CD4-positive, alpha-beta T cell treated with Interferon alpha-2 for 1 hour (primary cell): ENCODE data around the gene LARGE1.
A peak's percentile ranks its signal among the peaks of the same experiment; 100 is the strongest.

Experiments used
- DNase-seq, 2 donors: peaks; one replicate each; pipeline ENCODE4 v3.0.0-alpha.2; 2020 to 2022

Gene LARGE1

GRCh38 chr22:33920197-33920540 lies at the start of gene LARGE1:
Gene LARGE1 (minus strand): TSS chr22:33920476.
- no peak for DNase-seq

DNA sequence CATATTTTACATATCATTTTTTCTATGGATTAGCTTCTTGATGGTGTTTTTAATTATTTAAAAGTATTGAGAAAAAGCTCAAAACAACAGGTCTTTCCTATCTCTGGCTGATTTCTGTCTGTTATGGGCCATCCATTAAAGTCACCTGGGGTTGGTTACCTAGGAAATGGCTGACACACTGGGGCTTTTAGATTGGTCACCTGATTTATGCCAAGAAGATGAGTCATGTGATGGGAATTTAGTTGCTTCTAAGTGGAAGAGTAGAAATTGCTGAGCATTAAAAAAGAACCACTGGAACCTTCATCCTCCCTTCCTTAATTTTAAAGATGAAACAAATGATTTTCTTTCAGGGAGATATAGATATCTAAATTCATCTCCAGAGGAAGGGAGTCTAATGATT lies 48.8 kb upstream of the LARGE1 start:
- DNase-seq = no peak

- no peak for DNase-seq
Observed at GRCh38 chr22:33964121-33964520, 43.8 kb upstream of the LARGE1 start.

DNA sequence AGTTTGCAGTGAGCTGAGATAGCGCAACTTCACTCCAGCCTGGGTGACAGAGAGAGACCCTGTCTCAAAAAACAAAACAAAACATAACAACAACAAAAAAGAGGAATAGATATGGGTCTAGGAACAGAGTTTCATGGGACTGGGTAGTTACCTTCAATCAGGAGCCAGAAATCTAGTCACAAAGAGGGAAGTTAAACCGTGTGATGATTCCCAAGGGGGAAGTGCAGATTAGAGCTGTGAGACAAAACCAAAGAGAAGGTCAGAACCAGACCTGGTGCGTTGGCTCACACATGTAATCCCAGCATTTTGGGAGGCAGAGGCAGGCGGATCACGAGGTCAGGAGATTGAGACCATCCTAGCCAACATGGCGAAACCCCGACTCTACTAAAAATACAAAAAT lies 42.1 kb upstream of the LARGE1 start:
- no peak for DNase-seq

DNA sequence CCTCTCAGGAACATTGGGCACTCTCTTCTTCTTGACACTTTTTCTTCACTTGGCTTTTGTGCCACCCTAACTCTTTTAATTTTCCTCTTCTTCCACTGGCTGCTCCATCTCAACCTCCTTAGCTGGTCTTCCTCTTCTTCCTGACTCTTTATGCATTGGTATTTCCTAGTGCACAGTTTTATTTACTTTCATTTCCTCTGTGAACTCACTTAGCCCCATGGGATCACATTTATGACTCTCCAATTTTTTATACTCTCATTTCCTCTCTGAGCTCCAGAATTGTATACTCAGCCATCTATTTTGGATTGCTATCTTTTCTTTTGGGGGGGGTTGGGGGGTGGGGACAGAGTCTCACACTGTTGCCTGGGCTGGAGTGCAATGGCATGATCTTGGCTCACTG lies 38.5 kb upstream of the LARGE1 start:
- no peak for DNase-seq

- no peak for DNase-seq
Observed at GRCh38 chr22:33957086-33957485, 36.8 kb upstream of the LARGE1 start.

DNA sequence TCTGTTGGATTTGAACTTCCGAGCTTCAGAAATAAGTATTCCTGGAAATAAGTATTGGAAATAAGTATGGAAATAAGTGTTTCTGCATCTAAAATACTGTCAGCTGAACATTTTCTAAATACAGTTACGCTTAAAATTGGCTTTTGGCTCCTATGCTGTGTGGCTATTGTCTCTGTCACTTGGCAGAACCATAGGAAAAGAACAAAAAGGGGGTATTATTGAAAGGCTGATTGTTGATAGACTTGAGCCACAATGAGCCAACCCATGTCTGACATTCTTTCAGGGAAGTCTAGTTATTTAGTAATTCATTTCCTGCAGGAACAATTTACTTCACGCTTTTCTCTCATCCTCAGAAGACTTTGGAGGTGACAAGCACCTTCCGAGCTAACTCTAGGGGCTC lies 32.5 kb upstream of the LARGE1 start:
- DNase-seq = no peak

DNA sequence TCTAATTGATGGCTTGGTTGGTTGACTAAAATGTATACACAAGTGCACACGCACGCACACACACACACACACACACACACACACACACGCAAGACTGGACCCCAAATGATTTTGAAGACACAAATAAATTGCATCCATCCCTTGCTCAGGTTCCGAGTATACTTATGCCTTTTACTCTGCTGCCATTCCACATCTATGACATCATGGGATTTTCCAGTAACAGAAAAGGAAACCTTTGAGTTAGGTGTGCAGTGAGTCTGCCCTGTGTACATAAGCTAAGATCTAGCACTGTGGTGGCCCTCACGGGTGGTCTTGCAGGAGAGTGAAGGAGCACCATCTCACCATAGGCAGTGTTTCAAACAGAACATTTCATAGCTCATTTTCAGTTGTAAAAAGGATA lies 20.5 kb upstream of the LARGE1 start:
- DNase-seq = no peak

DNA sequence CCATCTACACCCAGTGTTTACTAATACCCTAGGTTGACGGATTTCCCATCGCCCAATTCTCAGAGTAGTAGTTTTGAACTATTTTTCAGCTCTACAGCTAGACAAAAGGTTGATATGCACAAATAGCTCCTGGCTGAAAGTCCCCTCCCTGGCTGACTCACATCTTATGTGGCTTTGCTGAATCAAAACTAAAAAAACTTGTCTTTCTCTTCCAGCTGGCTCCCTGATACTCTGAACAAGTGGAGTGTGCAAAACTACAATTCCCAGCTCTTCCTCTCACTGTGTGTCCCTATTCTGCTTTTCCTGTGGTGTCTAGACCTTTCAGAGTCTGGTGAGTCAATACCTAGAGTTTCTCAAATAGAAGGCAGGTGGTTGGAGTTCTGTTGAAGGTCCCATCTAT lies 12.7 kb upstream of the LARGE1 start:
- DNase-seq = no peak

DNA sequence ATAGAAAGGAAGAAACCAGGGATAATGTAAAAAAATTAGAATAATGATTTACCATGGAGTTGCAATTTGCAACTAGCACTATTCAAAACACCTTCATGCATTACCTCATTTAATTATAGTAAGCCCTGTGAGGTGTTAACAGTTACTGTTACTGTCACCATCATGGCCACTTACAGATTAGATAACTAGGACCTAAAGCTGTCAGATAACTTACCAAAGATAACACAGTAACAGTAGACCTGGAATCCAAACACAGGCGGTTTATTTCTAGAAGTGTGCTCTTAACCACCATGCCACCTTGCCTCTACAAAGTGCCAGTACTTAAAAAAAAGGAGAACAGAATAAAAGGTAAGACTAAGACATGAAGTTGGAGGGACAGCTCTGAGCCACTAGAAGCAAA lies 11.1 kb upstream of the LARGE1 start:
- no peak for DNase-seq

- no peak for DNase-seq
Observed at GRCh38 chr22:33927752-33928151, 7.5 kb upstream of the LARGE1 start.

- no peak for DNase-seq
Observed at GRCh38 chr22:33925194-33925593, 4.9 kb upstream of the LARGE1 start.

GRCh38 chr22:33923660-33924246 lies 3.5 kb upstream of the LARGE1 start:
- peak; percentile 33 to 53 for DNase-seq

- no peak for DNase-seq
Observed at GRCh38 chr22:33923033-33923432, 2.8 kb upstream of the LARGE1 start.

DNA sequence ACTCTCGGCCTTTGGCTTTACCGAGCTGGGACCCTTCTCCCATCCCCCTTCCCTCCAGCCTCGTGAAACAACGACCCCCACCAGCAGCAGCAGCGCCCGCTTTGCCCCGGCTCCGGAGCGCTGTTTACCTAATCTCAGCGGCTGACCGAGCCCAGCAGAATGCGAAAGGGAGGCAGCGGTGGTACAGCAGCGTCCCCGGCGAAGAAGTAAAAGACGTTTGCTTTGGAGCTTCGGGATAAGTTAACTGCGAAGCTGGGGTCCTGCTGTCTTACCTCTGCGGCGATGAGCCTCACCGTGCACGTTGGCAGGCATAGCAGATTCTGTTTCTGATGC lies 2.0 kb upstream of the LARGE1 start:
- no peak for DNase-seq

GRCh38 chr22:33921525-33922348 lies 1.5 kb upstream of the LARGE1 start:
- DNase-seq = peak in 1 of 2 donors; percentile 33

GRCh38 chr22:33920927-33921524 lies 750 bp upstream of the LARGE1 start:
- DNase-seq = peak; percentile 90 to 91

GRCh38 chr22:33919391-33920196 lies 682 bp downstream of the LARGE1 start:
- DNase-seq = peak in 1 of 2 donors; percentile 4

DNA sequence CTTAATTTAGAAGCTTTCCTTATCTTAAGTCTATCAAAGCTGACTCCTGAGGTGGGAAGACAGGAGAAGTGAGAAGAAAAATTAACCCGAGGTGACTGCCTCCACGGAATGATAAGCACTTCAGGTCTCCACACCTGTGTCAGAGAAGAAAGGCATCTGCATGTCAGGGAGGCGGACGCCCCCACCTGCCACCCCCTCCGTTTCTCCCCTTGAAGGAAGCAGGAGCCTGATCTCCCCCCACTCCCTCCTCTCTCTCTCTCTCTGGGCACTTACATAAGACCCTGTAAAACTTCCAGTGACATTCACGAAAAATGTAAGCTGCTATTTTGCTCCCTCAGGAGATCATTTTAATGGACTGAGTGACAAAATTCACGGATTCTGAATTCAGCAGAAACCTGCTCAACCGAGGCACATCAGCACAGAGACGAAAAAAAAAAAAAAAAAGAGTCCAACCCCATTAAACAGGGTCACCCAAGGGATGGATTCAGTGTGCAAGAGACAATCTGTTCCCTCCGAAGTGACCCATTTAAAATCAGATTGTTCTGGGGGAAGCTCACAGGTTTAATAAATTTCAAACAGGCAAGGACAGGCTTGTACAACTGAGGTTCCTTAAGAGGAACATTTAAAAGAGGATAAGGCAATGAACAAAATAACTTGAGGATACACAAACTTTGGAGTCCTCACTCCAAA lies 1.5 kb downstream of the LARGE1 start:
- DNase-seq = no peak

- no peak for DNase-seq
Observed at GRCh38 chr22:33917744-33918406, 2.4 kb downstream of the LARGE1 start.

DNA sequence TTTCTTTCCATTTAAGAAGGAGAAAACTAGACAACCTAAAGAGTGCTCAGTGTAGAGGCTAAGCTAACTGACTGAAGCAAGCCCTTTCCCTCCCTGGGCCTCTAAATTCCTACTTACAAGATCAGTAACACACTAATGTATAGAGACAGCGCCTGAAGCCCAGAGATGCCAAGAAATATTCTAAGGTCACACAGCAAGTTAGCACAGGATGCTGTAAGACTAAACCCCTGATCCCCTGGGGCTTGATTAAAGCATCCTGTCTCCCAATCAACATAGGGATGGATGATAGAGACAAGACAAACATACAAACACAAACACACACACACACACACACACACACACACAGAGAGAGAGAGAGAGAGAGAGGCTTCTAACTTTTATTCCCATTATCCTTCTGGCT lies 5.6 kb downstream of the LARGE1 start:
- DNase-seq = no peak

DNA sequence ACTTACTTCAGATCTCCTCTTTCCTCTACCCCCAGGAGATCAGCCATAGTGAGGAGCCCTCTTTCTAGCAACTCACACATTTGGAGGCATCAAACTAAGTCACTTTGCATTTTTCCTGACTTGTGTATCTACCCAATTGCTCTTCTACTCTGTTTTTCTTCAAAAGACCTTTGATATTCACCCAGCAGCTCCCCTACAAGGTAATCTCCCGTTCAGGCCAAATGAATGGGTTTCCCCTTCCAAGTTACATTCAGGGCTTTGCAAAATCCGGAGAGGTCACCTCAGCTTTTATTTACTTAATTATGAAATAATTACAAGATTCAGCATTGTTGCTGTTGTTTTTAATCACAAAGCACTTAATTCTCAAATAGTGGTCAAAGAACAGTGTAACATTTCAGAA lies 6.1 kb downstream of the LARGE1 start:
- no peak for DNase-seq

DNA sequence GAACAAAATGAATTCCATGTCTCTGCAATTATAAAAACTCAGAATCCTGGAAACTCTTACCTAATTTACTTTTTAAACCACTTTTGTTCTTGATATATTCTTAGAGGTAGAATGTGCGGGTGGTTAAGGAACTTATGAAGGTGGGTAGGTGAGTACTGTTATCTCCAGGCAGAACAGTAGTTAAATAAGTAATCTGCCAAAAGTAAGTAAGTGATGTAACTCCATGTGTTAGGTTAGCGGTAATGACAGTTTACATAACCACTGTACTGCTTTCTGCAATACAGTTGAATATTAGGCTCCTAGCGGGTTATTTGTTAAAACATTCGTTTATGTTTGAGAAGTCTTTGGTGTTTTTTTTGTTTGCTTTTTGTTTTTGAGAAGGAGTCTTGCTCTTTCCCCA lies 7.1 kb downstream of the LARGE1 start:
- no peak for DNase-seq
